ENCODE data around the gene CCDC85B. TPM values are rescaled to one million over a fixed set of nuclear protein-coding genes. Genes with fewer than 3 reads are reported as not detected.

The CCDC85B gene
- total RNA-seq, 1 donor from 2014 or later = 26.6 TPM

GRCh38 chr11:65857853-65858680 lies 32.4 kb upstream of the CCDC85B start, which contains the start of gene CFL1:
Gene CFL1, minus strand, starts transcription at chr11:65858180. Its CDS starts 81 bp downstream, at chr11:65858099.
- TF ChIP-seq, protein P1, sequence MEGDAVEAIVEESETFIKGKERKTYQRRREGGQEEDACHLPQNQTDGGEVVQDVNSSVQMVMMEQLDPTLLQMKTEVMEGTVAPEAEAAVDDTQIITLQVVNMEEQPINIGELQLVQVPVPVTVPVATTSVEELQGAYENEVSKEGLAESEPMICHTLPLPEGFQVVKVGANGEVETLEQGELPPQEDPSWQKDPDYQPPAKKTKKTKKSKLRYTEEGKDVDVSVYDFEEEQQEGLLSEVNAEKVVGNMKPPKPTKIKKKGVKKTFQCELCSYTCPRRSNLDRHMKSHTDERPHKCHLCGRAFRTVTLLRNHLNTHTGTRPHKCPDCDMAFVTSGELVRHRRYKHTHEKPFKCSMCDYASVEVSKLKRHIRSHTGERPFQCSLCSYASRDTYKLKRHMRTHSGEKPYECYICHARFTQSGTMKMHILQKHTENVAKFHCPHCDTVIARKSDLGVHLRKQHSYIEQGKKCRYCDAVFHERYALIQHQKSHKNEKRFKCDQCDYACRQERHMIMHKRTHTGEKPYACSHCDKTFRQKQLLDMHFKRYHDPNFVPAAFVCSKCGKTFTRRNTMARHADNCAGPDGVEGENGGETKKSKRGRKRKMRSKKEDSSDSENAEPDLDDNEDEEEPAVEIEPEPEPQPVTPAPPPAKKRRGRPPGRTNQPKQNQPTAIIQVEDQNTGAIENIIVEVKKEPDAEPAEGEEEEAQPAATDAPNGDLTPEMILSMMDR (IDR thresholded peaks at IDR 0.05) = no peak
- peak within 1 kb of the TSS; percentile 97 for H3K4me3 Mint-ChIP-seq (ENCODE audit: unreplicated experiment)
- H3K36me3 Mint-ChIP-seq (ENCODE audit: low read depth) = peaks cover 37% of the 10 kb centered on the region
- DNase-seq (ENCODE audit: low spot score) = peak; percentile 100
- H3K27ac Mint-ChIP-seq (ENCODE audit: unreplicated experiment) = peak within 1 kb of the TSS; percentile 96
- no peaks in the 10 kb centered on the region for H3K9me3 Mint-ChIP-seq (ENCODE audit: low read depth)
- H3K27me3 Mint-ChIP-seq (ENCODE audit: low read depth) = no peaks in the 10 kb centered on the region
- peaks cover 68% of the 10 kb centered on the region for H3K4me1 Mint-ChIP-seq (ENCODE audit: low read depth)

DNA sequence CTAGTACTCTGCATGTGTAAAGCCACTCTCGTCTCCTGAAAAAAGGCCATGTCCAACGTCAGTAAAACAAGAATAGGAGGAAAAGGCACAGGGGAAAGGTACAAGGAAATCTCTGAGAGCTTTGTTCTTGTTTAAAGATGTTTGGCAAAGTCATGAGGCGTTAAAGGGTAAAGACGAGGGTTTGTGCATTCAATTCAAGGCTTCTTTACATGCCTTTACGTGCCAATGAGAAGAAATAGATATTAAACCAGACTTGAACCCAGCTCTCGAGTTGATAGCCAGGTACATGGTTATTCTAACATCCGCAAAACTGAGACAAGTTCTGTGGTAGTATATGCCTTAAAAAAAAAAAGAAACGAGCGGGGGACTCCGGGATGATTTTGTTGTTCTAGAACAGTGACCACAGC lies 31.8 kb upstream of the CCDC85B start:
- Mint-ChIP-seq H3K27ac (ENCODE audit: unreplicated experiment) (peak overlapping the region; percentile 96), H3K4me1 (ENCODE audit: low read depth) (peaks cover 67% of the 10 kb centered on the region), H3K9me3 (ENCODE audit: low read depth) (no peaks in the 10 kb centered on the region), H3K36me3 (ENCODE audit: low read depth) (peaks cover 37% of the 10 kb centered on the region), H3K4me3 (ENCODE audit: unreplicated experiment) (peak overlapping the region; percentile 82), H3K27me3 (ENCODE audit: low read depth) (no peaks in the 10 kb centered on the region)
- DNase-seq (ENCODE audit: low spot score) = no peak
- TF ChIP-seq, protein P1 (IDR thresholded peaks at IDR 0.05) = no peak

DNA sequence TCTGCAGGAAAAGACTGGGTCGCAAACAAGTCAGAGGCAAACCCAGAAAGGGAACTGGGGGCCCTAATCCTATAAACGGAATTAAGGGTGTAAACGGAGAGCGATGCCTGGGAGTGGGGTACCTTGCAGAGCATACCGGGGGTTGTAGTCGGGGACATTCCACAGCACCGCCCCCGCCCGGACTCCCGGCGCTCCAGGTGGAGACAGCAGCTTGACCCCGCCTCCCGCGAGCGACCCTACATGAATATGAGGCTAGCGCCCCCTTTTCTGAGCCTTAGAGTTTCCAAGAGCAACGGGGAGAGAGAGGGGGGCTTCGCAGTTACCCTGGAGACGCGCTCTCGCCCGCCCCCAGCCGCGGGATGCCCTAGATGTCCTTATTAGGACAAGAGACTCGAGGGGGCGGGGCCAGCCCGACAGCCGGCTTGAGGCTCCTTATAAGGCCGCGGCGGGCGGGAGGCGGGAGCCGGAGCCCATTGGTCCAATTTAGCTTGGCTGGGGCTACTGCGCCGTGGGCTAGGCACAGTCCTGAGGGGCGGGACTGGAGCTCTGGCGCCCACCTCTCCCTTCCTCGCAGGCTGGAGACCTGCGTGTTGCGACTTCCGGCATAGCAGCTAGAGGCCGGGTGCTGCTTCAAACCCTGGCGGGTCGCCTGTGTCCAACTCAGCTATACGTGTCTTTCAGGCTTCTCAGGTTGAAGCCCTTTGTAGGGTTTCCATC lies 31.2 kb upstream of the CCDC85B start:
- H3K27ac Mint-ChIP-seq (ENCODE audit: unreplicated experiment) = peak overlapping the region; percentile 96
- H3K36me3 Mint-ChIP-seq (ENCODE audit: low read depth) = peaks cover 35% of the 10 kb centered on the region
- no peaks in the 10 kb centered on the region for H3K9me3 Mint-ChIP-seq (ENCODE audit: low read depth)
- no peaks in the 10 kb centered on the region for H3K27me3 Mint-ChIP-seq (ENCODE audit: low read depth)
- H3K4me3 Mint-ChIP-seq (ENCODE audit: unreplicated experiment) = peak overlapping the region; percentile 82
- TF ChIP-seq, protein P1 (IDR thresholded peaks at IDR 0.05) = peak; percentile 27
- H3K4me1 Mint-ChIP-seq (ENCODE audit: low read depth) = peaks cover 69% of the 10 kb centered on the region
- DNase-seq (ENCODE audit: low spot score) = peak; percentile 99

DNA sequence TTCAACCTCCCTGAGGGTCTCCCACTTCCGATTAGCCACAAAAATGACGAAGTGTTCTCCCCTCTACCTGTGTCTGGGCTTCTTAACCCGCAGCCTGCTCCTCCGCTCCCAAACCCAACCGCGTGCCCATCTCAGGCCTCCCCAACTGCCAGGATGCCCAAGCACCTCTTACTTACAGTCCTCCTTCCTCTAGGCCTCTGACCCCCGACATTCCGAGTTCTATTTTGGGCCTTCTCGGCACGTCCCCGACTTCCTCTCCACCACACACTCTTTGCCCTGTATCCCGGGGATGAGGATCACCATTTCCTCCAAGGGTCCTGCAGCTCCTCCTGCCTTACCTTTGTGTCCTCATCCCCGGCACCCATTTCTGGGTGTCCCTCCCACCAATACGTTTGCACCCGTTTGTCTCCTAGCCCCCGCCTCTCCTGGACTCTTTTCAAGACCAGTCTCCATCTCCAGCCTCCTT lies 30.6 kb upstream of the CCDC85B start:
- Mint-ChIP-seq H3K4me1 (ENCODE audit: low read depth) (peaks cover 64% of the 10 kb centered on the region), H3K27me3 (ENCODE audit: low read depth) (no peaks in the 10 kb centered on the region)

More for the DNA sequence above, 30.6 kb upstream of the CCDC85B start:
- Mint-ChIP-seq H3K4me3 (ENCODE audit: unreplicated experiment) (peak overlapping the region; percentile 82), H3K27ac (ENCODE audit: unreplicated experiment) (peak overlapping the region; percentile 96), H3K36me3 (ENCODE audit: low read depth) (peaks cover 29% of the 10 kb centered on the region), H3K9me3 (ENCODE audit: low read depth) (no peaks in the 10 kb centered on the region)
- TF ChIP-seq, protein P1 (IDR thresholded peaks at IDR 0.05) = no peak
- DNase-seq (ENCODE audit: low spot score) = peak; percentile 67
